ENCODE results near the gene GARNL3.

Gene GARNL3, protein sequence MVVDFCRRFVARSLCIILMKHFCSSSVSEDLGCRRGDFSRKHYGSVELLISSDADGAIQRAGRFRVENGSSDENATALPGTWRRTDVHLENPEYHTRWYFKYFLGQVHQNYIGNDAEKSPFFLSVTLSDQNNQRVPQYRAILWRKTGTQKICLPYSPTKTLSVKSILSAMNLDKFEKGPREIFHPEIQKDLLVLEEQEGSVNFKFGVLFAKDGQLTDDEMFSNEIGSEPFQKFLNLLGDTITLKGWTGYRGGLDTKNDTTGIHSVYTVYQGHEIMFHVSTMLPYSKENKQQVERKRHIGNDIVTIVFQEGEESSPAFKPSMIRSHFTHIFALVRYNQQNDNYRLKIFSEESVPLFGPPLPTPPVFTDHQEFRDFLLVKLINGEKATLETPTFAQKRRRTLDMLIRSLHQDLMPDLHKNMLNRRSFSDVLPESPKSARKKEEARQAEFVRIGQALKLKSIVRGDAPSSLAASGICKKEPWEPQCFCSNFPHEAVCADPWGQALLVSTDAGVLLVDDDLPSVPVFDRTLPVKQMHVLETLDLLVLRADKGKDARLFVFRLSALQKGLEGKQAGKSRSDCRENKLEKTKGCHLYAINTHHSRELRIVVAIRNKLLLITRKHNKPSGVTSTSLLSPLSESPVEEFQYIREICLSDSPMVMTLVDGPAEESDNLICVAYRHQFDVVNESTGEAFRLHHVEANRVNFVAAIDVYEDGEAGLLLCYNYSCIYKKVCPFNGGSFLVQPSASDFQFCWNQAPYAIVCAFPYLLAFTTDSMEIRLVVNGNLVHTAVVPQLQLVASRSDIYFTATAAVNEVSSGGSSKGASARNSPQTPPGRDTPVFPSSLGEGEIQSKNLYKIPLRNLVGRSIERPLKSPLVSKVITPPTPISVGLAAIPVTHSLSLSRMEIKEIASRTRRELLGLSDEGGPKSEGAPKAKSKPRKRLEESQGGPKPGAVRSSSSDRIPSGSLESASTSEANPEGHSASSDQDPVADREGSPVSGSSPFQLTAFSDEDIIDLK

DNA sequence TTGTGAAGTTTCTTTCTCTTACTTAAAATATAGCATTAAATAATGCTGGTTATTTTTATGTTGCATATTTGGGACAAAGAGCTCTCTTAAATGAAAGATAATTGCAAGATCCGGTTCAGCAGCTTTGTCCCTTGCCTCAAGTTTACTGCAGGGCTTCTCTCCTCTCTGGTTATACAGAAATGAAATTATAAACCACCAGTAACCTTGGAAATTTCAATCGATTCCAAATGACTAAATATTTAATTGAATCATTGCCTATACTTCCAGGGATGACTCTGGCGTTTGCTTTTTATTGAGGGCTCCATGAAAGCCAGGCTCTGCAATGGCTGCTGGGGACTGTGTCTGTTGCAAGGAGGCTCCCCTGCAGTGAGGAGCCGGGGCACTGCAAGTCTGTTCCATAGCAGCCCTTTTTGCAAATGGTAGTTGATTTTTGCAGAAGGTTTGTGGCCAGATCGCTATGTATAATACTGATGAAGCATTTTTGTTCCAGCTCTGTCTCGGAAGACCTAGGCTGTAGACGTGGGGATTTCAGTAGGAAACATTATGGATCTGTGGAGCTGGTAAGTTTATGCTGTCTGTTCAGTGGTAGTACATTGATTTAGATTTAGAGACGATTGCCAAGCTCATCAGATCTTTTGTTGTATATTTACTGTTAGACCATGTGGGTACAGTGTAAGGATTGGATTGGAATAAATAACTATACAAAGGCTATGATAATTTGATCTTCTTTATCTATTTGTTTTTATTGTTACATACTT is at the start of gene GARNL3:
Gene GARNL3, plus strand, starts transcription at position 313 of the 758 bp plus-strand sequence. Its CDS starts 104 bp downstream, at position 417.
- H3K27ac ChIP-seq = no peak within 1 kb of the TSS
- no peak for DNase-seq (ENCODE audit: low read depth, low spot score)

DNA sequence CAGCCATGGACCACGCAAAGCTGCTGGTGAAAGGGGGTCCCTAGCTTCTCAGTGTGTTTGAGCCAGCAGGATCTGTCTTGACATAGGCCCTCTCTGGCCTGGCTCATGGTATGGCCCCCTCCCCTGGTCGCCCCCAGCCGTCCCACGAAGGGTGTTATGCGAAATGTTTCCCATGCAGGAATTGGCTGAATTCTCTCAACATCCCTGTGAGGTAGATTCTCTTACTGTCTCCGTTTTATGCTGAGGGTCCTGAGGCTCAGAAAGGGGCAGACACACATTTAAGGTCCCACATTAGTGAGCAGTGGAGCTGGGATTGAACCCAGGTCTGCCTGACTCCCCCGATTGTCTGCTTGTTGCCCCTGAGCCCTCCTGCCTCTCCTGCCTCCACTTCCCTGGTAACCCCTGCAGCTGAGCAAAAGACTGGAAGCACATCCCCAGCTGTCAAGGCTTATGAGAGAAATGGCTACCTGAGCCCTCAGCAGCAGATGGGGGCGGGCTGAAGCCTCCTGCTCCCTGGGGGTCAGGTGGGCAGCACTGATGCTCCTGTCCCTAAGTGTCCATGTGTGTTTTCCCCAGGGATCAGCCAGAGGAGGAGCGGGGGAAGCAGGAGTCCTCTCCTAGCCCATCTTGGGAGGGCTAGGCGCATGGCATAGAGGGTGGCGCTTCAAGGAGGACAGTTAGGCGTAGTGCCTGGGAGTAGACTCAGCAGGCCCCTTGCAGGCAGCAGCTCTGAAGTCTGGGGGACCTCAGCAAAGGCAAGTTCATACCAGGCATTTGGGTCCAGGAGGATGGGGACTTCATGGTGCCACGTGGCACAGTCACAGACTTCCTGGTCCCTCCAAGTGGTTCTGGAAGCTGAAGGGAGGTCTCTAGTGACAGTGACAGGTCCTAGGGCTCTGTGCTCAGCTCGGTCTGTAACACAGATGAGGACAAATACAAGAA is 49.0 kb upstream of the GARNL3 start:
- no peak overlapping the region for H3K27ac ChIP-seq
- DNase-seq (ENCODE audit: low read depth, low spot score) = no peak

DNA sequence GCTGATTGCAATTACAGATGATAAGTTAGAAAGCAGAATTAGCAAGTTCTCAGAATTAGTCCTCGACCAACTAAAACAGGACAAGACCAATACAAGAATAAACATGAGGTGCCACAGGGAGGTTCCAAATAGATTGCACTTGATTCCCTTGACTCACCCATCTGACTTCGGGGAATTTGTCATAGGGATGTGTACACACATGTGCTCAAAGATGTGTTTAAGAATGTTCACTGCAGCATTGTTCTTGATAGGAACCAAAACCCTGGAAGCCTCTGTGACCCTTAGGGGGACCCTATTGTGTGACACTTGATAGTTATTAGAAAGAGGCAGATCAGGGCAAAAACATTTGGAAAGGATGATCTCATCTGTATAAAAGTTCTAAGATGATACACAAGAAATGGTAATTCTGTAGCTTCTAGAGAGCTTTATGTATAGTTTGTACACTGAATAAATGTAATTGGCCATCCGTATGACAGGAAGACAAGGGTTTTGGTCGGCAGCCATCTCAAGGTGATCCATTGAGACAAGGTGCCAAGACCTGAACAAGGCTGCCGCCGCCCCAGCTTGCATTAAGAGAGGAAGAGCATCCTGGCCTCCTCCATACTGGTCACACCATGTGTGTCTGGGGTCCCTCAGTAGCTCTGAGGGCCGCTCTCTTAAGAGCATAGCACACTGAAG is 48.2 kb upstream of the GARNL3 start:
- no peak for DNase-seq (ENCODE audit: low read depth, low spot score)
- no peak overlapping the region for H3K27ac ChIP-seq

DNA sequence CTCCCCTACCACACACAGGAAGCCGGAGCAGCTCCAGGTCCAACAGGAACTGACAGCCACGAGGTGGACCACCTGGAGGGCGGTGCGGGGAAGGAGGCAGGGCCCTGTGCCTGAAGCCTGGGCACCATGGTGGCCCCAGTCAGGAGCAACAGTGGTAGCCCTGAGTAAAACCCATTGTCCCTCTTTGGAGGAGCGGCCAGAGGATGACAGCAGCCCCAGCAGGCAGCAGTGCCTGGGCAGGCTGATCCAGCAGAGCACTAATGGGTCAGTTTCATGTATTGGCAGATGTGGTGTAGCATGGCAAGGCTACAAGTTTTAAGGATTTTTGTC is 47.7 kb upstream of the GARNL3 start:
- no peak for DNase-seq (ENCODE audit: low read depth, low spot score)
- H3K27ac ChIP-seq = no peak overlapping the region

DNA sequence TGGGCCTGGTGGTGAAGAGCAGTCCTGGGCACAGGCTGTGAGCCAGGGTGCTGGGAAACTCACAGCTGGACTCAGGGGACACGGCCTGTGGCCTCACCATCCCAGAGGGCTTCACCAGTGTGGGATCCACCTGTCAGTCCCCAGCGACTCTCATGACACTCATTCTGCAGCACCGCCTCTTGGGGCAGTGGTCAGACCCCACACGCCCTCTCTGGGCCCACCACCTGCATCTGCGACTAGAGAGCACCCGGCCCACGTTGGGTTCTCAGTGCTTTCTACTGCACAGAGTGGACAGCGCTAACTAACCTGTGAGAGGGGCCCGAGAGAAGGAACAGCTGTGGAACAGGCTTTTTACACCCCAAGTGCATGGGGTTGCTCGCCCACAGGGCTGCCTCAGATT is 45.8 kb upstream of the GARNL3 start:
- no peak overlapping the region for H3K27ac ChIP-seq
- no peak for DNase-seq (ENCODE audit: low read depth, low spot score)

DNA sequence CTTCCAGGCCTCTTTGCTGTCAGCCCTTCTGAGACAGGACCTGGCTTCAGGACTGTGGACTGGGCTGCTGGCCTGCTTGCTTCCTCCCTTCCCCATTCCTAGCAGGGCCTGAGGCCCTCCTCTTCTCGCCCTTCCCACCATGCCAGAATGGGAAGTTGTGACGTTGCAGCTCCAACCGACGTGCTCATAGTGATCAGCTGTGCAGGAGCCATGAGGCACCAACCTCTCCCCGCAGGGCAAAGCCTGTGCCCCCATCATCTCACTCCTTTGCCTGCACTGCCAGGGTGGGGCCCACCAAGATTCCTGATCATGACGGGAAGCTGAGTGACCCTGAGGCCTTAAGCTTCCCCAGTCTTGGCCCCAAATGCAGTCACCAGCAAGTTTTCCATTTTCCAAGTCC is 45.1 kb upstream of the GARNL3 start:
- DNase-seq (ENCODE audit: low read depth, low spot score) = no peak
- H3K27ac ChIP-seq = no peak overlapping the region

DNA sequence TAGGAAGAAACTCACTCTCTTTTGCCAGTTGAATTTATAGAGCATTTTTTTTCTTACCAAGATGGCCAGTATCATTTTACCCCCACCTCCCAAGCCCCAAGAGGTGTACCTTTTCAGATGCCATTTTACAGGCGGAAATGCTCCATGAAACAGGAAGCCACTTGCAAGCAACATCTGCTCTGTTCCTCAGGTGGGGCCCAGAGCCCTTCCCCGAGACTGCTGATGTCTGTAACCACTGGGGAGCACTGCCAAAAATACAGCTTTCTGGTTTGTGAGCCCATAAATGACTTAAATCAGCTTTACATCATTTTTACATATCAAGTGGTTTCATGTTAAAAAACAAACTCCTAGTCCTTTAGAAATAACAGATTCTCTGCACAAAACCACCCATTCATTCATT is 42.9 kb upstream of the GARNL3 start:
- no peak overlapping the region for H3K27ac ChIP-seq
- DNase-seq (ENCODE audit: low read depth, low spot score) = no peak

DNA sequence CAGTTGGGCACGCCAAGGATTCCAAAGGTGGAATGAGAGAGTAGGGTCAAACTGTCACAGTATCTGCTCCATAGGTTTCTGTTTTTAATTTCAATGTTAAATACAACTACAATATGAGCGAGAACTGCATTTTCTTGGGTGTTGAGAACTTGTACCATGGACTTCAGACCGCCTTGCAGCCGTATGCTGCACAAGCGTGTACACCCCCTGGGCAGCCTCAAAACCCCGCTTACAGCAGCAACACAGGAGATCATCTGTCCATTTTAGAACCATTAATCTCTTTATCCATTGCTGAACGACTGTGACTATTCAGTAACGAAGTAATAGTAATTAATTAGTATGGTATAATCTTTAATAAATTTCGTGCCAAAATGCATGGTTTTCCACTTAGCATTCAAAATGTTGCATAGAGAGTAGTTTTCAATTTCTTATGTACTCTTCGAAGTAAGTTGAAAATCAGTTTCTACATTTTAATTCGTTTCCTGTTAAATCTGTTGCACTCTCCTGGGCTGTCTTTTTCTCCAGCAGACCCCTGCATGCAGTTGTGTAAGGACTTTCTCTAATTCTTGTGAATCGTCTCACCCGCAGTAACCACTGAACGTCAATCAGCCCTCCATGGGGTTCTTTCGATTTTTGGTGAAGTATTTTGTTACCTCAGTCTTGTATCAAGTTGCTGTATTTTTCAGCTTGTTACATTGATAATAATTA is 42.0 kb upstream of the GARNL3 start:
- no peak for DNase-seq (ENCODE audit: low read depth, low spot score)
- H3K27ac ChIP-seq = no peak overlapping the region

DNA sequence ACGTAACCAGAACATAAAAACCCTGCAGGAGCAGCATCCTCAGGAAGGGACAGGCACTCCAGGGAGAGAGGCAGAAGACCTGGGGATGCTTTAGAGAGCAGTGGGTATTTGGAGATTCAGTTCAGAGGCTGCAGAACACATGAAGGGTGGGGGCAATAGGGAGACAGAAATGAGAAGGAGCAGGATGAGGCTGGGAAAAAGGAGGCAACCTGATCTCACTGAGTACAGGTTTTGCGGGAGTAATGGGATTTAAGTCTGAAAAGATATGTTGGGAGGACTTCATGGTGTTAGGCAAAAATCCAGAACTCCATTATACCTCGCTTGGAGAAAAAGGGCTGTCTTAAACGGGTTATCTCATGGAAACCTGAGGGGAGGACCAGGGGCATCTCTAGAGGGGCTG is 41.3 kb upstream of the GARNL3 start:
- DNase-seq (ENCODE audit: low read depth, low spot score) = no peak
- no peak overlapping the region for H3K27ac ChIP-seq

DNA sequence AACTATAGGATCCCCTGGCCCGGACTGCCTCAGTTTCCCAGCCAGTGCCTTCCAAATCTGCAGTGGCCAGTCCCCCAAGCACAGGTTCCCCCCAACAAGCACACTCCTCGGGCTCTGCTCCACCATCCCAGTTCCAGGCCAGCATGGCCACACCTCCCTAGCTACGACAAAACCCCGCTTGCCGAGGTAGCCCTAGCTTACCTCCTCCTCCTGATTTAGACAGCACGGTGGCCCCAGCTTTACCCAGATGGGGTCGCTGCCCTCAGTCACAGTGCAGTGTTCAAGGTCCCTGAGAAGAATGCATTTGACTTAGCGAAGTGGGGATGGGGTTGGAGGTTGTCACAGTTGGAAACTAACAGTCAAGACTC is 40.8 kb upstream of the GARNL3 start:
- no peak for DNase-seq (ENCODE audit: low read depth, low spot score)
- H3K27ac ChIP-seq = no peak overlapping the region

DNA sequence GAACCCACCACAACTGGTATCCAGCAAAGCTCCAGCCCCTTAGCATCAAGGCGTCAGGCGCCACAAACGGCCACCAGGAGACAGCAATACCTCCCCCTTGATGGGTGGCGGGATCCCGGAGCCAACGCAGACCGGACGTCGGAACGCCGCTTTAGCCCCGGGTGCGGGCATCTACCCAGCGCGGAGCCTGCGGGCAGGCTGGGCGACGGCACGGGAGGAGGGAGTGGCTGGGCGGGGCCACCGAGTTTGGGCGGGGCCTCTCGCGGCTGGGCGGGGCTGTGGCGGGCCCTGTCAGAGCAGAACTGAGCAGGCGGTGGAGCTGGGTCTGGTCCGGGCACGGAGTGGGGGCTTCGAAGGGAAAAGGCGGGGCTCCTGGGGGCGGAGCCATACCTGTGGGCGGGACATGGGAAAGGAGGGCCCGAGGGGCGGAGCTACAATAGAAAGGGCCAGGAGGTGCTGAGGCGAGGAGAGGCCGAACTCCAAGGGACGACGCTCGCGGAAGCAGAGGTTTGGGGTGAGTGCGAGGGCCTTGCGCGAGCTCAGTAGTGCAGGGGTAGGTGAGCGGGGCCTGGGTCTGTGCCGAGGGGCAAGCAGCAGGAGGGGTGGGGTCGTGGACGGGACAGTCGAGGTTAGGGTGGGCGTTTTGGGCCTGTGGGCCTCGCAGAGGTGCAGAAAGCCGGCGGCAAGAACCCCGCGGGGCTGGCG is 40.2 kb upstream of the GARNL3 start:
- no peak overlapping the region for H3K27ac ChIP-seq
- DNase-seq (ENCODE audit: low read depth, low spot score) = peak; percentile 22

DNA sequence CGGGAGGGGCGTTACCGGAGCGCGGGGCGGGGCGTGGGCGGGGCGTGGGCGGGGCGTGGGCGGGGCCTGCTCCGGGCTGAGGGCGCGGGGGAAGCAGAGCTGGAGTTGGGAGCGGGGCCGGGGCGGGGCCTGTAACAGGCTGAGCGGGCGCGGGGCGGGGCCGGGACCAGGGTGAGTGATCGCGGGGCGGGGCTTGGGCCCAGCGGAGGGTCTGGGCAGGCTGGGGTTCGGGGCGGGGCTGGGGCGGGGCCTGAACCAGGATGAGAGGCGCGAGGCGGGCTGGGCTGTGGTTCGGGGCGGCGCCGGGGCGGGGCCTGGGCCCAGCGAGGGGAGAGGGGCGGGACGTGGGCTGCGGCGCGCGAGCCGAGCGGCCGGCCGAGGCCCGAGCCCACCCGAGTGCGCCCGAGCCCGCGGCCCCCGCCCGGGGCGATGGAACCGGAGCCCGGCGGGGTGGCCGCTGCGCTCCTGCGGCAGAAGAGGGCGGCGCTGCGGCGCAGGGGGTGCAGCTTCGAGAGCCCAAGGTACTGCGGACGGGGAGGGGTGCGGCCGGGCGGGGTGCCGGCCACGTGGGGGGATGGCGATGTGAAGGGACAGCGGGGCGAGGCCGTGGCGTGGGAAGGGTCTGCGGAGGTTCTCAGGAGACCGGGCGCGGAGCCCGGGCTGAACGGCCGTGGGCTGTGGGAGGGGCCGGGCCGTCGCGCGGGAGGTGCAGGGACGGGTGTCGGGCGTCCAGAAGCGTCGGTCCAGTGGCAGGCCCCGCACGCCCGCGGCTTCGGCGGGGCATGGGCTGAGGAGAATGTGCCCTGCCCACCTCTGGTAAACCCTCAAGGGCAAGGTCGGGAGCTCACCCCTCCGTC is 39.5 kb upstream of the GARNL3 start:
- no peak for DNase-seq (ENCODE audit: low read depth, low spot score)
- no peak overlapping the region for H3K27ac ChIP-seq

DNA sequence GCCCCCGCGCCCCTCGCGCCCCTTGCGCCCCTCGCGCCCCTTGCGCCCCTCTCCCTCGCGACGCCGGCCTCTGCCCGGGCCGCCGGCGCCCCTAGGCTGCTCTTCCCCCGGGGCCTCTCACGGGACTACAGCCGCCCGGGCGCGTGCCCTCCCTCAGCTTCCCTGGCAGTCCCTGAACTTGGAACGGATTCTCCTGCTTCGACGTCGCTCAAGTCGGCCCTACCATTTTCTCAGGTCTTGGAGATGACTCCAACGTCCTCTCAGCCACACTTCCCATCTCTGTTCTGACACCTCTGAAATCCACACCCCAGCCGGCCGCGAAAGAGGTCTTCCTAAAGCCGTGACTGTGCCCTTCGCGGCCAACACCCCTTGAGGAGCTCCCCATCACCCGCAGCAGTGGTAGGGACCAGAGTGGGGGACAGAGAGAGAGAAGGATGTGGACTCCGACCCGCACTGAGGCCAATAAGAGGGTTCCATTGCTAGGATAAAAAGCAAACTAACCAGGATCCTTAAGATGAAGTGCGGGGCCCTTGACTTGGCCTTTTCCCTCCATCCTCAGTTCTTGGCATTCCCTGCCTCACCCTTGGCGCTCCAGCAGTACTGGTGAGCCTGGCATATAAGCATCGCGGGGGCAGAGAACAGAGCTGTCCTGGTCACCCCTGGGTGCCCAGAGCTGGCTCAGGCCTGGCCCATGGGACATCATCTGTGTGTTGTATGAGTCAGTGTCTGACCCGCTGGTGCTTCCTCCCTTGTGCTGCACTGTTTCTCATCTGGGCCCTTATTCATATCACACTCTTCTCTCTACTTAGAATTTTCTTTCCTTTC is 38.6 kb upstream of the GARNL3 start:
- H3K27ac ChIP-seq = no peak overlapping the region
- DNase-seq (ENCODE audit: low read depth, low spot score) = no peak

DNA sequence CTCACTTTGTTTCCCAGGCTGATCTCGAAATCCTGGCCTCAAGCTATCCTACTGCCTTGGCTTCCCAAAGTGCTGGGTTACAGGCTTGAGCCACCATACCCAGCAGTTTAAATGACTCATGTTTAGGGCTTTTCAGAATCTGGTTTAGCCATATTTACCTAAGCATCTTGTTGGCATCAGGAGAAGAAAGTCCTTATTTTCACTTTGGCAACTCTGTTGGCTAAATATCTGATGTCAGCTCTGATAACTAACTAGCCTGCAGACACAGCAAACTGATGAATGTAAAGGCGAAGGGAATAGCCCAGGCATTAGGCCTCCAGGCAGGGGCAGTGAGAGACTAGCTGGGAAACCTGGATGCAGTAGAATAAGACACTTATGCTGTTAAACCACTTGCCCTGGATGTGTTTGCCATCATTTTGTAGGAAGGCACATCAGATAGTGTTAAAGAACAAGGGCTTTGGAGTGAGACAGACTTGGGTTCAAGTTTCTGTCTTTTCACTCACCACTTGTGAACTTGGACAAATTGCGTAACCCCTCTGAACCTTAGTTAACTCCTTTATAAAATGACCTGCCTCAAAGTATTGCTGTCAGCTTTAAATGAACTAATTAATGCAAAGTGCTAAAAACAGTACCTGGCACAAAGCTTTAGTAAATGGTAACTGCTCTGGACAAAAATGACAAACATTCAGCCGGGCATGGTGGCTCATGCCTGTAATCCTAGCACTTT is 34.7 kb upstream of the GARNL3 start:
- DNase-seq (ENCODE audit: low read depth, low spot score) = no peak
- no peak overlapping the region for H3K27ac ChIP-seq

DNA sequence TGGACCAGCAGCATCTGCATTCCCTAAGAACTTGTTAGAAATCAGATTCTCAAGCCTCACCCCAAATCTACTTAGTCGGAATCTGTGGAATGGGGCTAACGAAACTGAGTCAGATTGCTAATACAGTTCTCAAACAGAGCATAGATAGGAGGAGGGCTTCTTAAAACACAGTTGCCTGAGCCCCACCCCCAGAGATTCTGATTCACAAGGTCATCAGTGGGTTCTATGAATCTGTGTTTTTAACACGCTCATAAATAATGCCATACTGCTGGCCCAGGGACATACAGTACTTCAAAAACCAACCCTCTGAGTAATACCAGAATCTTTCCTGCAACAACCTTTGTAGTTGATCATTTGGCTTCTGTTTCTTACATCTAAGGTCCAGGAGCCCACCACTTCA is 32.9 kb upstream of the GARNL3 start:
- H3K27ac ChIP-seq = no peak overlapping the region
- no peak for DNase-seq (ENCODE audit: low read depth, low spot score)
